Neural progenitor cell (in vitro differentiated cells): ENCODE results near the gene IL10RA.

ENCODE experiments used
- EZH2 ChIP-seq: fragments of 200-600 bp; sonication (generic); IDR thresholded peaks from 2 replicates; pipeline ENCODE4 v1.6.1; 2017; ENCODE audit warnings: antibody characterized with exemption, mild to moderate bottlenecking, moderate library complexity
- EZH2phosphoT487 ChIP-seq: fragments of 200-600 bp; sonication (generic); IDR thresholded peaks from 2 replicates; pipeline ENCODE4 v1.6.1; 2017; ENCODE audit warnings: antibody characterized with exemption
- TF ChIP-seq, protein P1 (sequence below): fragments of 200-600 bp; sonication (generic); IDR thresholded peaks from 2 replicates; pipeline ENCODE4 v1.5.1; 2017; ENCODE audit warnings: antibody characterized with exemption, mild to moderate bottlenecking

DNA sequence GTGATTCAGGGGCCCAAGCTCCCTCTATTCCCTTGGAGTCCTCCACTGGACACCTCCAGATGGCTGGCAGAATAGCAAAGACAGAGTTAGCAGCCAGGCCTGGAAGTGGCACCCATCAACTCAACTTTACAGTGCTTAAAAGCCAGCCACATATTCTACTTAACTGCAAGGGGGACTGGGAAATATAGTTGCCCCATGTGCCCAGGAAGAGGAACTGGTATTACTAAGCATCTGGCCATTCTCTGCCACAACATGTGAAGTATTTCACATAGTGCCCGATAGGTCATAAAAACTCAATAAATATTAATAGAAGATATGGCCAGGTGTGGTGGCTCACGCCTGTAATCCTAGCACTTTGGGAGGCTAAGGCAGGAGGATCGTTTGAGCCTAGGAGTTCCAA is 5.5 kb upstream of the IL10RA start:
- TF ChIP-seq, protein P1, sequence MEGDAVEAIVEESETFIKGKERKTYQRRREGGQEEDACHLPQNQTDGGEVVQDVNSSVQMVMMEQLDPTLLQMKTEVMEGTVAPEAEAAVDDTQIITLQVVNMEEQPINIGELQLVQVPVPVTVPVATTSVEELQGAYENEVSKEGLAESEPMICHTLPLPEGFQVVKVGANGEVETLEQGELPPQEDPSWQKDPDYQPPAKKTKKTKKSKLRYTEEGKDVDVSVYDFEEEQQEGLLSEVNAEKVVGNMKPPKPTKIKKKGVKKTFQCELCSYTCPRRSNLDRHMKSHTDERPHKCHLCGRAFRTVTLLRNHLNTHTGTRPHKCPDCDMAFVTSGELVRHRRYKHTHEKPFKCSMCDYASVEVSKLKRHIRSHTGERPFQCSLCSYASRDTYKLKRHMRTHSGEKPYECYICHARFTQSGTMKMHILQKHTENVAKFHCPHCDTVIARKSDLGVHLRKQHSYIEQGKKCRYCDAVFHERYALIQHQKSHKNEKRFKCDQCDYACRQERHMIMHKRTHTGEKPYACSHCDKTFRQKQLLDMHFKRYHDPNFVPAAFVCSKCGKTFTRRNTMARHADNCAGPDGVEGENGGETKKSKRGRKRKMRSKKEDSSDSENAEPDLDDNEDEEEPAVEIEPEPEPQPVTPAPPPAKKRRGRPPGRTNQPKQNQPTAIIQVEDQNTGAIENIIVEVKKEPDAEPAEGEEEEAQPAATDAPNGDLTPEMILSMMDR: no peak
- no peak for TF ChIP-seq EZH2
- no peak for TF ChIP-seq EZH2phosphoT487
